ENCODE results near the gene IGFBP2. TPM values are rescaled to one million over a fixed set of nuclear protein-coding genes. Genes with fewer than 3 reads are reported as not detected.
A peak's percentile ranks its signal among the peaks of the same experiment; 100 is the strongest.

Gene IGFBP2
- total RNA-seq, 2 donors from 2014 or later: 6.1 TPM; not detected in 1

DNA sequence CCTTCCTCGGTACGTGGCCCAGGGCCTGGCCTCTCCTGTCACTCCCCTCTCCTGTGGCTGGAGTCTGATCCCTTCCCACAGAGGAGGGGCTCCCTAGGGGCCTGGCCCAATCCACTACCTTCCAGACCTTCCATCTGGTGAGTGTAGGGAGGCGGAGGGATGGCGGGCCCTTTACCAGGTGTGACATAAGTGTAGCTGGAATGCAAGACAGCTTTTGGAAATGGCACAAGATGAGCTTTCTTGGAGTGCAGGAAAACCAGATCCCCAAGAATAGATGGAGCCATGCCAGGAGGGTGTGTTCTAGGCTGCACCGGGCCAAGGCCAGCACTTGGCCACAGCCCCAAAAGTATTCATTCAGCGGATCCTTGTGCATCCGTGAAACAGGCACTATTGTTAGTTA, 32.0 kb downstream of the IGFBP2 start:
- H3K4me3 Mint-ChIP-seq: no peak overlapping the region
- no peaks in the 10 kb centered on the region for H3K36me3 Mint-ChIP-seq (ENCODE audit: low read depth)
- no peak overlapping the region for H3K27ac Mint-ChIP-seq
- H3K4me1 Mint-ChIP-seq: no peaks in the 10 kb centered on the region
- ATAC-seq: no peak
- H3K9me3 ChIP-seq (ENCODE audit: control insufficient read depth, low read length, poor library complexity, severe bottlenecking): no peaks in the 10 kb centered on the region
- no peak for DNase-seq
- peaks cover 46% of the 10 kb centered on the region for H3K27me3 Mint-ChIP-seq

DNA sequence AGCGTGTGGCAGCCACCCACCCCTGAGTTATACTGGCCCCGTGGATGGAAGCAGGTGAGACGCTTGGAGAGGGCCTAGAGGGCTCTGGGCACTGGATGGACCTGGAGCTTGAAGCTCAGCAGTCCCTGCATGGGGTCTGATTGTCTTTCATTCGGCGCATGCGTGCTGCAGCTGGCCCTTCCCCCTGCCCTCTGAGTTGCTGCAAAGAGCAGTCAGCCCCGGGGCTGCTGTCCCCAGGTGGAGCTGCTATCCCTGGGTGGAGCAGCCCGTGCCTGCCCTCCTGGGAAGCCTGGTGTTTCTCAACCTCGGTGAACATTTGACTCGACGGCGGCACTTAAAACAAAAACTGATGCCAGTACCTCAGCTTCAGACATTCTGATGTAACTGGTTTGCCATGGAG, 32.5 kb downstream of the IGFBP2 start:
- Mint-ChIP-seq H3K27me3 (peaks cover 47% of the 10 kb centered on the region), H3K27ac (no peak overlapping the region), H3K4me3 (no peak overlapping the region), H3K4me1 (no peaks in the 10 kb centered on the region), H3K36me3 (ENCODE audit: low read depth) (no peaks in the 10 kb centered on the region)
- DNase-seq: no peak
- H3K9me3 ChIP-seq (ENCODE audit: control insufficient read depth, low read length, poor library complexity, severe bottlenecking): no peaks in the 10 kb centered on the region
- ATAC-seq: no peak

GRCh38 chr2:216666461-216667233, 33.4 kb downstream of the IGFBP2 start:
- H3K36me3 Mint-ChIP-seq (ENCODE audit: low read depth): no peaks in the 10 kb centered on the region
- H3K4me3 Mint-ChIP-seq: no peak overlapping the region
- no peaks in the 10 kb centered on the region for H3K9me3 ChIP-seq (ENCODE audit: control insufficient read depth, low read length, poor library complexity, severe bottlenecking)
- H3K4me1 Mint-ChIP-seq: no peaks in the 10 kb centered on the region
- H3K27ac Mint-ChIP-seq: no peak overlapping the region
- ATAC-seq (peak; percentile 88), DNase-seq (peak; percentile 18 to 52 (median 45))
- H3K27me3 Mint-ChIP-seq: peaks cover 54% of the 10 kb centered on the region

GRCh38 chr2:216670266-216671080, 37.3 kb downstream of the IGFBP2 start:
- Mint-ChIP-seq H3K27me3 (peaks cover 59% of the 10 kb centered on the region), H3K4me1 (no peaks in the 10 kb centered on the region), H3K4me3 (no peak overlapping the region), H3K36me3 (ENCODE audit: low read depth) (no peaks in the 10 kb centered on the region), H3K27ac (no peak overlapping the region)
- DNase-seq (no peak), ATAC-seq (no peak)
- H3K9me3 ChIP-seq (ENCODE audit: control insufficient read depth, low read length, poor library complexity, severe bottlenecking): no peaks in the 10 kb centered on the region

- no peak for ATAC-seq
- DNase-seq: no peak
- no peaks in the 10 kb centered on the region for H3K4me1 Mint-ChIP-seq
- no peak overlapping the region for H3K27ac Mint-ChIP-seq
- no peaks in the 10 kb centered on the region for H3K9me3 ChIP-seq (ENCODE audit: control insufficient read depth, low read length, poor library complexity, severe bottlenecking)
- H3K27me3 Mint-ChIP-seq: peaks cover 65% of the 10 kb centered on the region
- no peak overlapping the region for H3K4me3 Mint-ChIP-seq
- no peaks in the 10 kb centered on the region for H3K36me3 Mint-ChIP-seq (ENCODE audit: low read depth)
Measured at GRCh38 chr2:216671081-216671411, 37.8 kb downstream of the IGFBP2 start.

DNA sequence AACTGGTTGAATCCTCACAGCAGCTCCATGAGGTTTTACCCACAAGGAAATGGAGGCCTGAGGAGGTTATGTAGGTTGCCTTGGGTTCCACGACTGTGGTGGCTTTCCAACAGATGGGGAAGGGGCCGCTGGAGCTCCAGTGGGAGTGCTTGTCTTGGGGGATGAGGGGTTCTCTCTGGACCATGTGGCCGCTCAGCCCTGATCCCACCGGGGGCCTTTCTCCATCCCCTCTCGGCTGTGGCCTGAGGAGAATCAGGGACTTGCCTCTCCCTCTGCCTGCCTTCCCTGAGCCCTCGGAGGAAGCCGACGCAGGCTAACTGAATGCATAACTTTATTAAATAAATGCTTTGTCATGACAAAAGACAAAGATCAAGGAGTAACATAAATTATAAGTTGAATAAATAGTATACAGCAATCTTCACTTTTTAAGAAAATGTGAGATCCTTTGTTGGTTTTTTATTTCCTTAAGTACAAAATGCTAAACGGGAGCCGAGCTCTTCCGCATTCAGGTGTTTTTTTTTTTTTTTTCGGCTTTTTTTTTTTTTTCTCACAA, 38.6 kb downstream of the IGFBP2 start:
- H3K27ac Mint-ChIP-seq: no peak overlapping the region
- H3K4me3 Mint-ChIP-seq: no peak overlapping the region
- DNase-seq: no peak
- no peaks in the 10 kb centered on the region for H3K4me1 Mint-ChIP-seq
- no peaks in the 10 kb centered on the region for H3K36me3 Mint-ChIP-seq (ENCODE audit: low read depth)
- H3K27me3 Mint-ChIP-seq: peaks cover 63% of the 10 kb centered on the region
- ATAC-seq: no peak
- H3K9me3 ChIP-seq (ENCODE audit: control insufficient read depth, low read length, poor library complexity, severe bottlenecking): no peaks in the 10 kb centered on the region

DNA sequence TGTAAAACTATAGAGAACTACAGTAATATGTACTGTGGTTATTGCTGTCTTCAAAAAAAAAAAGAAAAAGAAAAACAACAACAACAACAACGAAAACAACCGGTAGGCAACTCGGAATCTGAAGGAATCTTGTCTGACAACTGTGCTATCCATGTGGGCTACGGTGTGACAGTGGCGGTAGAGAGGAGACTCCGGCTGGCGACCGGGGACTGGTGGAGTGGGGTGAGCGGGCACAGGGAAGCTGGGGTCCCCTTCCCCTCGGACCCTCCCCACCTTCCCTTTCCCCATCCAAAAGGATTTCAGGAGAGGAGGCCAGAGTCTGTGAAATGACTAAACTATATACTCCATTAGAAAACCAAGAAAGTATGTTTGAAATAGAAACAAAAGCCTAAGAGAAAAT, 39.2 kb downstream of the IGFBP2 start:
- ATAC-seq (no peak), DNase-seq (no peak)
- Mint-ChIP-seq H3K27ac (no peak overlapping the region), H3K36me3 (ENCODE audit: low read depth) (no peaks in the 10 kb centered on the region), H3K27me3 (peaks cover 67% of the 10 kb centered on the region), H3K4me1 (no peaks in the 10 kb centered on the region), H3K4me3 (no peak overlapping the region)
- no peaks in the 10 kb centered on the region for H3K9me3 ChIP-seq (ENCODE audit: control insufficient read depth, low read length, poor library complexity, severe bottlenecking)

- Mint-ChIP-seq H3K27ac (no peak overlapping the region), H3K36me3 (ENCODE audit: low read depth) (no peaks in the 10 kb centered on the region), H3K27me3 (peaks cover 67% of the 10 kb centered on the region), H3K4me3 (no peak overlapping the region), H3K4me1 (no peaks in the 10 kb centered on the region)
- no peaks in the 10 kb centered on the region for H3K9me3 ChIP-seq (ENCODE audit: control insufficient read depth, low read length, poor library complexity, severe bottlenecking)
- DNase-seq: no peak
- ATAC-seq: no peak
Measured at GRCh38 chr2:216673021-216673420, 39.8 kb downstream of the IGFBP2 start.

GRCh38 chr2:216673609-216674008, 40.4 kb downstream of the IGFBP2 start:
- Mint-ChIP-seq H3K36me3 (ENCODE audit: low read depth) (no peaks in the 10 kb centered on the region), H3K4me1 (no peaks in the 10 kb centered on the region), H3K27me3 (peaks cover 64% of the 10 kb centered on the region), H3K4me3 (no peak overlapping the region), H3K27ac (no peak overlapping the region)
- DNase-seq (no peak), ATAC-seq (no peak)
- H3K9me3 ChIP-seq (ENCODE audit: control insufficient read depth, low read length, poor library complexity, severe bottlenecking): no peaks in the 10 kb centered on the region

DNA sequence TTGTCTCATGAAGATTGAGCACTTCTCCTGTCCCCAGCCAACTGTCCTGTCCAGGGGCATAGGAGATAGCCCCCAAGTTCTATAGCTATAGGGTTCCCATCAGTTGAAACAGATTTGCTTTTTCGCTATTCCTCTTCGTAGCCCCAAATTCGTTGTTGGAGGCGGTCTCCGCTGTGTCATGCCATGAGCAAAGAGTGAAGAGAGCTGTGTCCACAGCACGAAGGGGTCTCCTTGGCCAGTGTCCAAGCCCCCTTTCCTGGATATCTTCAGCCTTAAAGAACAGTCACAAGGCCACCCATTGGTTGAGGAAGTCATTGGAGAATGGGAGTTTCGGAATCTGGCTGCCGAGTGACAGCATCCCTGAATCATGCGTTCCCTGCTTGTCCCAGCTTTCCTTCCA, 41.2 kb downstream of the IGFBP2 start:
- H3K4me1 Mint-ChIP-seq: peaks cover 5% of the 10 kb centered on the region
- H3K27ac Mint-ChIP-seq: no peak overlapping the region
- H3K4me3 Mint-ChIP-seq: no peak overlapping the region
- DNase-seq (no peak), ATAC-seq (no peak)
- peaks cover 64% of the 10 kb centered on the region for H3K27me3 Mint-ChIP-seq
- no peaks in the 10 kb centered on the region for H3K9me3 ChIP-seq (ENCODE audit: control insufficient read depth, low read length, poor library complexity, severe bottlenecking)
- no peaks in the 10 kb centered on the region for H3K36me3 Mint-ChIP-seq (ENCODE audit: low read depth)

DNA sequence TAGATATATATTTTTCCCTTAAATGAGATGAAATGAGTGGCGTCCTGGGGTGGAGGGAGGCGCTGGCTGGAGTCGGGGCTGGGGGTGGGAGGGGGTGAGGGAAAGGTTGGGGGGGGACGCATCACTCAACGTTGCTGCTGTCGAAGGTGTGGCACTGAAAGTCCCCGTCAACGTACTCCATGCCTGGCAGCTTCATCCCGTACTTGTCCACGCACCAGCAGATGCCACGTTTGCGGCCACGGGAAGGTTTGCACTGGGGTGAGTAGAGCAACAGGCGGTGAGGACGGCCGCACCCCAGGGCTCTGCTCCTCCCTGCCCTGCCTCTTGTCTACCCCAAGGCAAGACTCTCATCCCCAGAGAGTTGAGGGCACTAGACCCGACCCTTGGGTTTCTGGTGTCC, 43.4 kb downstream of the IGFBP2 start:
- H3K36me3 Mint-ChIP-seq (ENCODE audit: low read depth): no peaks in the 10 kb centered on the region
- no peak overlapping the region for H3K4me3 Mint-ChIP-seq
- H3K27me3 Mint-ChIP-seq: peaks cover 66% of the 10 kb centered on the region

DNA sequence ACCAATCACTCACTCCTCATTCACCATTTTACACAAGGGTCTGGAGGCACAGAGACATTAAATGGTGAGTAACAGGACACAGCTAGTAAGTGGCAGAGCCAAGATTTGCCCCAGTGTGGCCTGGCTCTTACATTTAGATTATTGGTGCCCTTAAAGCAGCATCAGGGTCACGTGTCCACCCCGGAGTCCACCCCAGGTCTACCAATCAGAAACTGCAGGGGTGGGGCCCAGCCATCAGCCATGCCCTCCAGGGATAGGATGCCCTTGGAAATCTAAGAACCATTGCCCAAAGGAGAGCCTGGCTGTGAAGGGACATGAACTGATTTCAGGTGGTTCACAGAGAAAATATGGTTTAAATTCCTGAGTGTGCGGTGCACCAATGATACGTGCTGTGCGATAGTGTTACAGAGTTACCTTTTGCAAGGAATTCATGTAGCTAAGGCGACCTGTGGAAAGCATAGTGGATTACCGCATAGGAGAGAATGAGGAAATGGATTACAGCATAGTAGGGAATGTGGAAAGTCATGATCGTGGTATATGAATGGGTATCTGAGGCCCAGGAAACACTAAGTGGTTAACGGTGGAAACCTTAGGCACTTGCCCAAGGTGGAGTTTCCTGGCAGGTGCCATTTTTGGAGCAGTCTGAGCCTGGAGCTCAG, 44.3 kb downstream of the IGFBP2 start:
- DNase-seq (no peak), ATAC-seq (no peak)
- H3K9me3 ChIP-seq (ENCODE audit: control insufficient read depth, low read length, poor library complexity, severe bottlenecking): no peaks in the 10 kb centered on the region
- no peak overlapping the region for H3K4me3 Mint-ChIP-seq
- H3K36me3 Mint-ChIP-seq (ENCODE audit: low read depth): no peaks in the 10 kb centered on the region
- H3K27me3 Mint-ChIP-seq: peaks cover 74% of the 10 kb centered on the region
- H3K4me1 Mint-ChIP-seq: peaks cover 5% of the 10 kb centered on the region
- no peak overlapping the region for H3K27ac Mint-ChIP-seq

More for the DNA sequence above, 43.4 kb downstream of the IGFBP2 start:
- DNase-seq (no peak), ATAC-seq (no peak)
- no peaks in the 10 kb centered on the region for H3K9me3 ChIP-seq (ENCODE audit: control insufficient read depth, low read length, poor library complexity, severe bottlenecking)
- Mint-ChIP-seq H3K27ac (no peak overlapping the region), H3K4me1 (peaks cover 5% of the 10 kb centered on the region)

DNA sequence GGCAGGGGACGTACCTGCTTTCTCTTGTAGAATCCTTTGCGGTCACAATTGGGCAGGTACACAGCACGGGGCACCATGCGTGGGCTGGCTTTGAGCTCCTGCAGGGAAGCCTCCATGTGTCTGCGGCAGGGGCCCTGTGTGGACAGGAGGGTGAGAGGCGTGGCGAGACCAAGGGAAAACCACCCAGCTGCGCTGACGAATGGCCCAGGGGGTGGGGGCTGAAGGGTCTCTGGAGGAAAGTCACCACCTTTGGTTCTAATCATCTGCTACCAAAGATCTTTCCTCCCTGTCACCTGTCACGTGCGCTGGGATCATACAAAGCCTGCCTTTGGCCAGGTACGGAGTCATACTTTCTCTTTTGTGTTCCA, 44.9 kb downstream of the IGFBP2 start:
- Mint-ChIP-seq H3K4me1 (peaks cover 5% of the 10 kb centered on the region), H3K4me3 (no peak overlapping the region), H3K27ac (no peak overlapping the region), H3K36me3 (ENCODE audit: low read depth) (no peaks in the 10 kb centered on the region), H3K27me3 (peaks cover 75% of the 10 kb centered on the region)
- ATAC-seq (no peak), DNase-seq (no peak)
- no peaks in the 10 kb centered on the region for H3K9me3 ChIP-seq (ENCODE audit: control insufficient read depth, low read length, poor library complexity, severe bottlenecking)
